NCI-H1436 treated with DMSO at 0.1 percent for 48 hours (cell line): ENCODE measurements around the gene AFF2.

Source experiments
- DNase-seq: peaks from one replicate; lab custom pipeline; 2025; lab: John Stamatoyannopoulos, UW

The AFF2 gene

GRCh38 chrX:148536961-148537360 is 36.5 kb downstream of the AFF2 start:
- DNase-seq, result no peak

- DNase-seq, result no peak
Measured at GRCh38 chrX:148537556-148538182, 37.3 kb downstream of the AFF2 start.

- no peak for DNase-seq
Measured at GRCh38 chrX:148538582-148538981, 38.2 kb downstream of the AFF2 start.

- no peak for DNase-seq
Measured at GRCh38 chrX:148540114-148540513, 39.7 kb downstream of the AFF2 start.

GRCh38 chrX:148540671-148541583 is 40.5 kb downstream of the AFF2 start:
- DNase-seq, result no peak

GRCh38 chrX:148541584-148541940 is 41.1 kb downstream of the AFF2 start:
- DNase-seq, result no peak

GRCh38 chrX:148542481-148543255 is 42.3 kb downstream of the AFF2 start:
- DNase-seq, result no peak

- DNase-seq, result no peak
Measured at GRCh38 chrX:148552775-148553174, 52.4 kb downstream of the AFF2 start.

GRCh38 chrX:148555101-148555500 is 54.7 kb downstream of the AFF2 start:
- no peak for DNase-seq

- DNase-seq, result no peak
Measured at GRCh38 chrX:148555571-148556243, 55.3 kb downstream of the AFF2 start.

- no peak for DNase-seq
Measured at GRCh38 chrX:148556498-148556897, 56.1 kb downstream of the AFF2 start.

GRCh38 chrX:148562846-148563245 is 62.4 kb downstream of the AFF2 start:
- DNase-seq, result no peak

- DNase-seq, result no peak
Measured at GRCh38 chrX:148567229-148567628, 66.8 kb downstream of the AFF2 start.

GRCh38 chrX:148567779-148568178 is 67.4 kb downstream of the AFF2 start:
- DNase-seq, result no peak

- no peak for DNase-seq
Measured at GRCh38 chrX:148568763-148569162, 68.3 kb downstream of the AFF2 start.

GRCh38 chrX:148572337-148572736 is 71.9 kb downstream of the AFF2 start:
- no peak for DNase-seq

- no peak for DNase-seq
Measured at GRCh38 chrX:148573119-148573518, 72.7 kb downstream of the AFF2 start.

GRCh38 chrX:148574237-148574973 is 74.0 kb downstream of the AFF2 start:
- no peak for DNase-seq

- DNase-seq, result no peak
Measured at GRCh38 chrX:148576396-148576795, 76.0 kb downstream of the AFF2 start.

- no peak for DNase-seq
Measured at GRCh38 chrX:148577741-148578140, 77.3 kb downstream of the AFF2 start.

GRCh38 chrX:148580016-148580415 is 79.6 kb downstream of the AFF2 start:
- no peak for DNase-seq
